Liver (tissue), 3 donors: ENCODE data around the gene SLC36A3.

Experiments used
- EGR1 ChIP-seq, 2 donors: IDR thresholded peaks; 2 replicates each; pipeline ENCODE4 v1.6.1; 2016 to 2018; ENCODE audit warnings: antibody characterized with exemption in 2 of 2, low read depth in 2 of 2
- FOXA1 ChIP-seq: IDR thresholded peaks from 2 replicates; pipeline ENCODE4 v1.6.1; 2016; ENCODE audit warnings: antibody characterized with exemption
- JUND ChIP-seq, 2 donors: IDR thresholded peaks; 2 replicates each; pipeline ENCODE4 v1.6.1; 2016; ENCODE audit warnings: antibody characterized with exemption in 2 of 2
- NR2F2 ChIP-seq: IDR thresholded peaks from 2 replicates; pipeline ENCODE4 v1.6.1; 2016; ENCODE audit warnings: antibody characterized with exemption
- RAD21 ChIP-seq, 2 donors: IDR thresholded peaks; 2 replicates each; pipeline ENCODE4 v1.6.1; 2016; ENCODE audit warnings: antibody characterized with exemption in 2 of 2, mild to moderate bottlenecking in 2 of 2
- RXRA ChIP-seq, 2 donors: IDR thresholded peaks; 2 replicates each; pipeline ENCODE4 v1.6.1; 2017 to 2018; ENCODE audit warnings: antibody characterized with exemption in 2 of 2, mild to moderate bottlenecking in 1 of 2
- SP1 ChIP-seq: IDR thresholded peaks from 2 replicates; pipeline ENCODE4 v1.6.1; 2018; ENCODE audit warnings: antibody characterized with exemption, mild to moderate bottlenecking
- TAF1 ChIP-seq: conservative IDR thresholded peaks from 2 replicates; pipeline ENCODE4 v1.6.1; 2016; ENCODE audit warnings: antibody characterized with exemption, mild to moderate bottlenecking
- YY1 ChIP-seq: IDR thresholded peaks from 2 replicates; pipeline ENCODE4 v1.6.1; 2016; ENCODE audit warnings: antibody characterized with exemption, mild to moderate bottlenecking
- TF ChIP-seq, protein P1 (sequence below): IDR thresholded peaks from 2 replicates; pipeline ENCODE4 v1.6.1; 2016; ENCODE audit warnings: antibody characterized with exemption
- TF ChIP-seq, protein P2 (sequence below): fragments of 150-350 bp; IDR thresholded peaks from 2 replicates; pipeline ENCODE4 v1.5.1; 2017; ENCODE audit warnings: improper control_type of control experiment, low read depth, low read length; ENCODE audit not compliant: missing input control
- TF ChIP-seq, protein P3 (sequence below): IDR thresholded peaks from 2 replicates; pipeline ENCODE4 v1.6.1; 2016; ENCODE audit warnings: antibody characterized with exemption
- TF ChIP-seq, protein P4 (sequence below): IDR thresholded peaks from 2 replicates; pipeline ENCODE4 v1.6.1; 2016; ENCODE audit warnings: antibody characterized with exemption
- TF ChIP-seq, protein P5 (sequence below): IDR thresholded peaks from 2 replicates; pipeline ENCODE4 v1.6.1; 2016; ENCODE audit warnings: antibody characterized with exemption, mild to moderate bottlenecking
- donor health status: healthy.
- donor health status: healthy.

DNA sequence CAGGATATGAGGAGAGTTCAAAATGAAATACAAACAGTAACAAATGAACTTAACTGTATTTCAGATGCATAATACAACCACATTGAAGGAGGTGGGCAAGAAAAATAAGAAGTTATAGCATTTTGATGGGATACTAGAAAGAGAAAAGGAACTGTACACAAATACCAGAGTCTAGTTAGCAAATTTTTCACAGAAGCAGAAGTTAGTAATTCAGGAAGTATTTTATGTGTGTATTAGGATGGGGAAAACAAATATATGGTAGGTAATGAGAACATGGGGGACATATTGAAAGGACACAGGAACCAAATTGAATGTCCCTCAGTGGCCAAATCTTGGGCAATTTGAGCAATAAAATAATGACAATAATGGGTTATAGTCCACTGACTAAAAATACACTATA, 32.2 kb downstream of the SLC36A3 start:
- no peak for TF ChIP-seq YY1
- TF ChIP-seq, protein P1, sequence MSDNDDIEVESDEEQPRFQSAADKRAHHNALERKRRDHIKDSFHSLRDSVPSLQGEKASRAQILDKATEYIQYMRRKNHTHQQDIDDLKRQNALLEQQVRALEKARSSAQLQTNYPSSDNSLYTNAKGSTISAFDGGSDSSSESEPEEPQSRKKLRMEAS, result no peak
- TF ChIP-seq, protein P2, sequence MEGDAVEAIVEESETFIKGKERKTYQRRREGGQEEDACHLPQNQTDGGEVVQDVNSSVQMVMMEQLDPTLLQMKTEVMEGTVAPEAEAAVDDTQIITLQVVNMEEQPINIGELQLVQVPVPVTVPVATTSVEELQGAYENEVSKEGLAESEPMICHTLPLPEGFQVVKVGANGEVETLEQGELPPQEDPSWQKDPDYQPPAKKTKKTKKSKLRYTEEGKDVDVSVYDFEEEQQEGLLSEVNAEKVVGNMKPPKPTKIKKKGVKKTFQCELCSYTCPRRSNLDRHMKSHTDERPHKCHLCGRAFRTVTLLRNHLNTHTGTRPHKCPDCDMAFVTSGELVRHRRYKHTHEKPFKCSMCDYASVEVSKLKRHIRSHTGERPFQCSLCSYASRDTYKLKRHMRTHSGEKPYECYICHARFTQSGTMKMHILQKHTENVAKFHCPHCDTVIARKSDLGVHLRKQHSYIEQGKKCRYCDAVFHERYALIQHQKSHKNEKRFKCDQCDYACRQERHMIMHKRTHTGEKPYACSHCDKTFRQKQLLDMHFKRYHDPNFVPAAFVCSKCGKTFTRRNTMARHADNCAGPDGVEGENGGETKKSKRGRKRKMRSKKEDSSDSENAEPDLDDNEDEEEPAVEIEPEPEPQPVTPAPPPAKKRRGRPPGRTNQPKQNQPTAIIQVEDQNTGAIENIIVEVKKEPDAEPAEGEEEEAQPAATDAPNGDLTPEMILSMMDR, result no peak
- TF ChIP-seq, protein P3, sequence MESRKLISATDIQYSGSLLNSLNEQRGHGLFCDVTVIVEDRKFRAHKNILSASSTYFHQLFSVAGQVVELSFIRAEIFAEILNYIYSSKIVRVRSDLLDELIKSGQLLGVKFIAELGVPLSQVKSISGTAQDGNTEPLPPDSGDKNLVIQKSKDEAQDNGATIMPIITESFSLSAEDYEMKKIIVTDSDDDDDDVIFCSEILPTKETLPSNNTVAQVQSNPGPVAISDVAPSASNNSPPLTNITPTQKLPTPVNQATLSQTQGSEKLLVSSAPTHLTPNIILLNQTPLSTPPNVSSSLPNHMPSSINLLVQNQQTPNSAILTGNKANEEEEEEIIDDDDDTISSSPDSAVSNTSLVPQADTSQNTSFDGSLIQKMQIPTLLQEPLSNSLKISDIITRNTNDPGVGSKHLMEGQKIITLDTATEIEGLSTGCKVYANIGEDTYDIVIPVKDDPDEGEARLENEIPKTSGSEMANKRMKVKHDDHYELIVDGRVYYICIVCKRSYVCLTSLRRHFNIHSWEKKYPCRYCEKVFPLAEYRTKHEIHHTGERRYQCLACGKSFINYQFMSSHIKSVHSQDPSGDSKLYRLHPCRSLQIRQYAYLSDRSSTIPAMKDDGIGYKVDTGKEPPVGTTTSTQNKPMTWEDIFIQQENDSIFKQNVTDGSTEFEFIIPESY, result no peak
- TF ChIP-seq, protein P4, sequence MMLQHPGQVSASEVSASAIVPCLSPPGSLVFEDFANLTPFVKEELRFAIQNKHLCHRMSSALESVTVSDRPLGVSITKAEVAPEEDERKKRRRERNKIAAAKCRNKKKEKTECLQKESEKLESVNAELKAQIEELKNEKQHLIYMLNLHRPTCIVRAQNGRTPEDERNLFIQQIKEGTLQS, result no peak
- no peak for TF ChIP-seq JUND (IDR thresholded peaks at IDR 0.05)
- no peak for TF ChIP-seq RAD21 (IDR thresholded peaks at IDR 0.05)
- TF ChIP-seq SP1, result no peak
- TF ChIP-seq EGR1 (IDR thresholded peaks at IDR 0.05; ENCODE audit: low read depth in 2 of 2), result no peak
- TF ChIP-seq RXRA (IDR thresholded peaks at IDR 0.05), result no peak
- TF ChIP-seq, protein P5, sequence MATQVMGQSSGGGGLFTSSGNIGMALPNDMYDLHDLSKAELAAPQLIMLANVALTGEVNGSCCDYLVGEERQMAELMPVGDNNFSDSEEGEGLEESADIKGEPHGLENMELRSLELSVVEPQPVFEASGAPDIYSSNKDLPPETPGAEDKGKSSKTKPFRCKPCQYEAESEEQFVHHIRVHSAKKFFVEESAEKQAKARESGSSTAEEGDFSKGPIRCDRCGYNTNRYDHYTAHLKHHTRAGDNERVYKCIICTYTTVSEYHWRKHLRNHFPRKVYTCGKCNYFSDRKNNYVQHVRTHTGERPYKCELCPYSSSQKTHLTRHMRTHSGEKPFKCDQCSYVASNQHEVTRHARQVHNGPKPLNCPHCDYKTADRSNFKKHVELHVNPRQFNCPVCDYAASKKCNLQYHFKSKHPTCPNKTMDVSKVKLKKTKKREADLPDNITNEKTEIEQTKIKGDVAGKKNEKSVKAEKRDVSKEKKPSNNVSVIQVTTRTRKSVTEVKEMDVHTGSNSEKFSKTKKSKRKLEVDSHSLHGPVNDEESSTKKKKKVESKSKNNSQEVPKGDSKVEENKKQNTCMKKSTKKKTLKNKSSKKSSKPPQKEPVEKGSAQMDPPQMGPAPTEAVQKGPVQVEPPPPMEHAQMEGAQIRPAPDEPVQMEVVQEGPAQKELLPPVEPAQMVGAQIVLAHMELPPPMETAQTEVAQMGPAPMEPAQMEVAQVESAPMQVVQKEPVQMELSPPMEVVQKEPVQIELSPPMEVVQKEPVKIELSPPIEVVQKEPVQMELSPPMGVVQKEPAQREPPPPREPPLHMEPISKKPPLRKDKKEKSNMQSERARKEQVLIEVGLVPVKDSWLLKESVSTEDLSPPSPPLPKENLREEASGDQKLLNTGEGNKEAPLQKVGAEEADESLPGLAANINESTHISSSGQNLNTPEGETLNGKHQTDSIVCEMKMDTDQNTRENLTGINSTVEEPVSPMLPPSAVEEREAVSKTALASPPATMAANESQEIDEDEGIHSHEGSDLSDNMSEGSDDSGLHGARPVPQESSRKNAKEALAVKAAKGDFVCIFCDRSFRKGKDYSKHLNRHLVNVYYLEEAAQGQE, result no peak
- no peak for TF ChIP-seq FOXA1
- no peak for TF ChIP-seq TAF1
- TF ChIP-seq NR2F2, result no peak
